Epithelial cell of esophagus (primary cell): ENCODE measurements around the gene ZNF407.

ENCODE experiments used
- DNase-seq: peaks from one replicate; pipeline ENCODE4 v3.0.0; 2010; ENCODE audit warnings: low read depth
- H3K4me3 ChIP-seq: 2 replicates; pipeline ENCODE4 v1.5.1; 2011; ENCODE audit warnings: mild to moderate bottlenecking, low read length, control low read depth
- CTCF ChIP-seq: IDR thresholded peaks from 2 replicates; pipeline ENCODE4 v1.5.1; 2011; ENCODE audit warnings: low read depth, mild to moderate bottlenecking, low read length, control low read depth, inconsistent platforms; ENCODE audit not compliant: insufficient read depth; ENCODE audit errors: missing control alignments

Gene ZNF407

GRCh38 chr18:75106746-75107145 is 509.1 kb downstream of the ZNF407 start:
- no peak for TF ChIP-seq CTCF
- no peak for DNase-seq
- no peak overlapping the region for H3K4me3 ChIP-seq

GRCh38 chr18:75107196-75107930 is 509.7 kb downstream of the ZNF407 start:
- no peak overlapping the region for H3K4me3 ChIP-seq
- DNase-seq: no peak
- TF ChIP-seq CTCF: no peak

GRCh38 chr18:75107931-75108276 is 510.2 kb downstream of the ZNF407 start:
- no peak overlapping the region for H3K4me3 ChIP-seq
- no peak for TF ChIP-seq CTCF
- no peak for DNase-seq

GRCh38 chr18:75108579-75109318 is 511.1 kb downstream of the ZNF407 start:
- no peak for DNase-seq
- TF ChIP-seq CTCF: no peak
- no peak overlapping the region for H3K4me3 ChIP-seq

- no peak for TF ChIP-seq CTCF
Measured at GRCh38 chr18:75109319-75109691, 511.6 kb downstream of the ZNF407 start.

GRCh38 chr18:75109819-75110218 is 512.1 kb downstream of the ZNF407 start:
- TF ChIP-seq CTCF: no peak
- H3K4me3 ChIP-seq: no peak overlapping the region

More at GRCh38 chr18:75109319-75109691, 511.6 kb downstream of the ZNF407 start:
- no peak overlapping the region for H3K4me3 ChIP-seq
- no peak for DNase-seq

More at GRCh38 chr18:75109819-75110218, 512.1 kb downstream of the ZNF407 start:
- no peak for DNase-seq
